Mucosa of descending colon (tissue), 3 donors: ENCODE data around the gene SH3BP5. TPM values are rescaled to one million over a fixed set of nuclear protein-coding genes. Genes with fewer than 3 reads are reported as not detected.

ENCODE experiments used
- ATAC-seq: fragments of 200-7000 bp; cut with Tn5 transposase; one replicate; pipeline ENCODE4 v1.9.1; 2020; ENCODE audit warnings: mild to moderate bottlenecking, moderate library complexity
- DNase-seq, 3 donors: peaks; one replicate each; pipeline ENCODE4 v3.0.0-alpha.2; 2020
- H3K36me3 ChIP-seq: fragments of 200-600 bp; one replicate; pipeline ENCODE4 v1.8.0; 2021; ENCODE audit warnings: low read depth, mild to moderate bottlenecking
- H3K4me1 ChIP-seq: fragments of 200-600 bp; one replicate; pipeline ENCODE4 v1.8.0; 2021; ENCODE audit warnings: low read depth, mild to moderate bottlenecking
- H3K4me3 ChIP-seq: fragments of 200-600 bp; one replicate; pipeline ENCODE4 v1.8.0; 2021; ENCODE audit warnings: mild to moderate bottlenecking
- H3K9me3 ChIP-seq: fragments of 200-600 bp; one replicate; pipeline ENCODE4 v1.8.0; 2021; ENCODE audit warnings: mild to moderate bottlenecking
- intact Hi-C, 2 donors: fragments of 100-400 bp; cut with DNase I in 1 of 2; cut with micrococcal nuclease in 1 of 2; formaldehyde crosslinking; loops; one replicate each; pipeline versions ENCODE4 v1.11.0 to v1.11.1; 2022; cut with DNase I, micrococcal nuclease
- total RNA-seq, 3 donors: library from RNA; stranded (reverse); fragmentation: NEBNext Ultra II Directional in 2 of 3; extraction: Animal tissue kit (Norgen Biotek cat#: 25700) in 2 of 3; gene quantifications; one replicate each; pipeline versions ENCODE4 v1.2.1 to v1.2.4, GENCODE V29; 2021 to 2023
- TF ChIP-seq, protein P1 (sequence below): fragments of 200-600 bp; IDR thresholded peaks from one replicate; pipeline ENCODE4 v1.8.0; 2022; ENCODE audit warnings: antibody characterized with exemption, mild to moderate bottlenecking
- donor health status: DM: no; HTN: no; CAD: no; lungs with moderate emphysema.
- donor health status: DM: no; HTN: no; CAD: no.
- donor health status: DM: no; HTN: yes; CAD: no.

The SH3BP5 gene
- total RNA-seq, 3 donors from 2014 or later: 5.9 to 20.8 (median 10.9) TPM

DNA sequence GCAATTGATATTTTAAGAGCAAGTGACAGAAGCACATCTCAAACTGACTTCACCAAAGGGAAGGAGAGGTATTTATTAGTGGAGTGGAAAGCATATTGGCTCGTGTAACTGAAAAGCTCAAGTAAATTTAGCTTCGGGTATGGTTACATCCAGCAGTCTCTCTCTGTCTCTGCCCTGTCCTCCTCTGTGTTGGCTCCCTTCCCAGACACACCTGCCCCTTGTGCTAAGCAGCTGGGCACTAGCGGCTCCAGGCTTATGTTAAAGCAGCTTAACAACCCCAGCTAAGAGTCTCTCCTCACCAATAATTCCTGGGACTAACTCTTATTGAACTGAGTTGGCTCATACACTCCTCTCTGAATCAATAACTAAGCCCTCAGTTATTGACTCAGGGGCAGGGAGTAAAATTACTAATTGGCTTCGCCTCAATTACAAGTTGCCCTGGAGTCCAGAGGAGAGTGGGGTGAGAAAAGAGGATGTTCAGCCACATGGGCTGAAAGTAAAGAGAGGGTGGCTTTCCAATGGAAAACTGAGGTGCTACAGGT lies 12.8 kb upstream of the SH3BP5 start:
- Histone ChIP-seq H3K36me3 (no peaks in the 10 kb centered on the region), H3K4me3 (no peak overlapping the region), H3K4me1 (no peaks in the 10 kb centered on the region), H3K9me3 (no peaks in the 10 kb centered on the region)
- intact Hi-C loops: no loop called here
- TF ChIP-seq, protein P1, sequence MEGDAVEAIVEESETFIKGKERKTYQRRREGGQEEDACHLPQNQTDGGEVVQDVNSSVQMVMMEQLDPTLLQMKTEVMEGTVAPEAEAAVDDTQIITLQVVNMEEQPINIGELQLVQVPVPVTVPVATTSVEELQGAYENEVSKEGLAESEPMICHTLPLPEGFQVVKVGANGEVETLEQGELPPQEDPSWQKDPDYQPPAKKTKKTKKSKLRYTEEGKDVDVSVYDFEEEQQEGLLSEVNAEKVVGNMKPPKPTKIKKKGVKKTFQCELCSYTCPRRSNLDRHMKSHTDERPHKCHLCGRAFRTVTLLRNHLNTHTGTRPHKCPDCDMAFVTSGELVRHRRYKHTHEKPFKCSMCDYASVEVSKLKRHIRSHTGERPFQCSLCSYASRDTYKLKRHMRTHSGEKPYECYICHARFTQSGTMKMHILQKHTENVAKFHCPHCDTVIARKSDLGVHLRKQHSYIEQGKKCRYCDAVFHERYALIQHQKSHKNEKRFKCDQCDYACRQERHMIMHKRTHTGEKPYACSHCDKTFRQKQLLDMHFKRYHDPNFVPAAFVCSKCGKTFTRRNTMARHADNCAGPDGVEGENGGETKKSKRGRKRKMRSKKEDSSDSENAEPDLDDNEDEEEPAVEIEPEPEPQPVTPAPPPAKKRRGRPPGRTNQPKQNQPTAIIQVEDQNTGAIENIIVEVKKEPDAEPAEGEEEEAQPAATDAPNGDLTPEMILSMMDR: no peak
- no peak for DNase-seq
- ATAC-seq: peak; percentile 48

DNA sequence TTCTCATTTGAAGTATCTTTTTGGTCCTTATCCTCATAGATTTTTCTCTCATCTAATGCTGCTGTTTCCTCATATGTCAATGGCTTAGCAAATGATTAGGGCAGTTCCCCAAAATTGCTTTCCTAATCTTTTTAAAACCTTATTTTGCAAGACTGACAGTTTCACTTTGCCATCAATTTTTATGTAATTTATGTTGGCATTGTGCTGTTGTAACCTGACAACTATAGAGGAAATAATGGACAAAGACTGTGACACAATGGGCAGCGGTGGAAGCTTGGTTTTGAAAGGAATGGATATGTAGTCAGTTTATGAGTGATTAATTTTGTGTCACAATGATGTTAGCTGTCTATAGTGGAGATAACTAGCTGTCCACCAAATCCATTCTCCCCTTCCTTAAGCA lies 10.6 kb upstream of the SH3BP5 start:
- H3K4me3 ChIP-seq: no peak overlapping the region
- H3K9me3 ChIP-seq: no peaks in the 10 kb centered on the region
- H3K36me3 ChIP-seq: no peaks in the 10 kb centered on the region
- TF ChIP-seq, protein P1: no peak
- DNase-seq (no peak), ATAC-seq (no peak)
- H3K4me1 ChIP-seq: no peaks in the 10 kb centered on the region
- intact Hi-C loops: no loop called here

DNA sequence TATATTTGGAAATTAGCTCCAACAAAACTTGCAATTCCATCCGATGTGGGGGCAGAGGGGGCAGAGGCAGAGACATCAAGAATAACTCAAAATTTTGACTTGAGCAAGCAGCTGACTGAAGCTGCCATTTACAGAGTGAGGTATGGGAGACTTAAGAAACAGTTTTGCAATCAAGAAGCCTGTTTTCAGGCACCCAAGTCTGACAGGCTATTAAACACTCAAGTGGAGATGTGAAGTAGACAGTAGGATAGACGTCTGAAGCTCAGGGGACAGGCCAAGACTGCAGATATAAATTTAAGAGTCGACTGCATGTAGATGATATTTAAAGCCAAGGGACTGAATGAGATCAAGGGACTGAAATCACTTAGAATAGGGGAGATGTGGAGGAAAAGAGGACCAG lies 9.9 kb upstream of the SH3BP5 start:
- intact Hi-C loops: no loop called here
- Histone ChIP-seq H3K36me3 (no peaks in the 10 kb centered on the region), H3K9me3 (no peaks in the 10 kb centered on the region), H3K4me1 (no peaks in the 10 kb centered on the region), H3K4me3 (no peak overlapping the region)
- TF ChIP-seq, protein P1: no peak
- no peak for DNase-seq
- no peak for ATAC-seq

DNA sequence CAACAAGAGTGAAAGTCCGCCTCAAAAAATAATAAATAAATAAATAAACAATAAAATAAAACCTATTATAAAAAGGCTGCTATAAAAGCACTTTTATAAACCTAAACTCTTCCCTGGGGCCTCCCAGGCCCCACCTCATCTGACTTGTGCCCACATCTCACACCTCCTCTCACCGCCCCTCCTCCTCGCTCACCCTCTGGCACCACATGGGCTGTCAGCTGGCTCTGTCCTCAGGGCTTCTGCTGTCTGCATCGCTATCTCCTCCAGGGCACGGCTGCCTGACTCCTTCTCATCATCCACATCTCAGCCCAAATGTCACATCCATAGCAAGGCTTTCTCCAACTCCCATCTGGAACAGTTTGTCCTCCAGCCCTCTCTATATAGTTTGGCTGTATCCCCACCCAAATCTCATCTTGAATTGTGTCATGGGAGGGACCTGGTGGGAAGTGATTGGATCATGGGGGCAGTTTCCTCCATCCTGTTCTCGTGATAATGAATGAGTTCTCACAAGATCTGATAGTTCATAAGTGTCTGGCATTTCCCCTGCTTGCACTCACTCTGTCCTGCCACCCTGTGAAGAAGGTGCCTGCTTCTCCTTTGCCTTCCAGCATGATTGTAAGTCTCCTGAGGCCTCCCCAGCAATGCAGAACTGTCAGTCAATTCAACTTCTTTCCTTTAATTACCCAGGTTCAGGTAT lies 8.8 kb upstream of the SH3BP5 start:
- Histone ChIP-seq H3K4me1 (no peaks in the 10 kb centered on the region), H3K9me3 (no peaks in the 10 kb centered on the region), H3K4me3 (no peak overlapping the region), H3K36me3 (no peaks in the 10 kb centered on the region)
- DNase-seq (no peak), ATAC-seq (no peak)
- intact Hi-C loops: no loop called here
- TF ChIP-seq, protein P1: no peak

DNA sequence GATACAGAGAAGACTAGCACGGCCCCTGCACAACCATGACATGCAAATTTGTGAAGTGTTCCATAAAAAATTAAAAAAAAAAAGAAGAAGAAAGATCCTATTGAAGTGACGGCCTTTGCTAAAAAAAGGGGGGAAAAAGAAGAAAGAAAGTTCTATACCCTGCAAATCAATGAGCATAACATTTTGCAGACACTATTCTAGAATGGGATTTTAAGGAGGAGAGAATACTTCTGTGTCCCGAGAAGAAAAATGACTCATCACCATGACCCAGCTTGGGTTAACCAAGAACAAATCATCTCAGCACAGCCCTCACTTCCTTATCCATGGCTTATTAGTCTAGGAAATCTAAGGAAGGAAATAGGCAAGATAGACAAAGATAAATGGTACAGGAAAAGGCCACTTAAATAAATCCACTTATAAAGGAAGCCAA lies 7.4 kb upstream of the SH3BP5 start:
- DNase-seq: no peak
- H3K36me3 ChIP-seq: no peaks in the 10 kb centered on the region
- no peak overlapping the region for H3K4me3 ChIP-seq
- TF ChIP-seq, protein P1: no peak
- no peaks in the 10 kb centered on the region for H3K9me3 ChIP-seq
- intact Hi-C loops: loop anchor here in 1 of 2 donors (10.0 kb wide), 1 partner anchor 75 kb away; no protein-coding TSS in a partner anchor
- peak; percentile 34 for ATAC-seq
- H3K4me1 ChIP-seq: no peaks in the 10 kb centered on the region
